AG08395 (cell line): Measurements from ENCODE around the gene DSTYK.
"Not testable (repeated sequence)": the region's sequence is repeated elsewhere in the genome, so short reads cannot be mapped to it uniquely, and the experiment has no call there.

Experiments used
- DNase-seq: peaks from one replicate; pipeline ENCODE4 v3.0.0; 2012; ENCODE audit warnings: mixed read lengths, low spot score

Gene DSTYK

GRCh38 chr1:205172729-205173366 is 38.7 kb downstream of the DSTYK start:
- peak; percentile 89 for DNase-seq

GRCh38 chr1:205171369-205171768 is 40.1 kb downstream of the DSTYK start:
- DNase-seq: no peak

DNA sequence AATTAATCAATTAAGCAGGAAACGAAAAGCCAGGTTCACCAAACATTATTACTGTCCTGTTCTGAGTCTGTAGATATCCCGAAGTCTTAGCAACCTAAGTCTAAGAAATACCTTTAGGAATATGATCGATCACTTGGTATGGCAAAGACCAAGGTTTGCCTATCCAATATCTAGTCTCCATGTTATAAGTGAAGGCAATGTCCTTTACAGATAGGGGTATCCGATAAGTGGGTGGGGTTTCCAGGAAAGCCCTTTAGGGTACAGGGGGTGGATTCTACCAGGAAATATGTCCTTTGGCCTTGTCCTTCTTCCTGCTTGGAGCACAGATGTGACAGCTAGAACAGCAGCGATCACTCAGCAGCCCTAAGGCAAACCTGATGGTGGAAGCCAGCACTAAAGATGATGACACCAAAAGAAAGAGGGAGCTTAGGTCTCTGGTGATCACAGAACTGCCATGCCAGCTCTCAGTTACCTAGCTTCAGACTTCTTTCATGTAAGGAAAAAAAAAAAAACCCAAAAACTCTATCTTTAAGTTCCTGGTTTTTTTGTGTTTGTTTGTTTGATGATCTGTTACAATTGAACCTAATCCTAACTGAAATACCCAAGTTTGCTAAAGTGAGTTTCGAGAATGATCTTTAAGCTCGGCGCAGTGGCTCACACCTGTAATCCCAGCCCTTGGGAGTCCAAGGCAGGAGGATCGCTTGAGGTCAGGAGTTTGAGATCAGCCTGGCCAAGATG is 40.8 kb downstream of the DSTYK start:
- no peak for DNase-seq

GRCh38 chr1:205169248-205169647 is 42.3 kb downstream of the DSTYK start:
- DNase-seq: no peak

DNA sequence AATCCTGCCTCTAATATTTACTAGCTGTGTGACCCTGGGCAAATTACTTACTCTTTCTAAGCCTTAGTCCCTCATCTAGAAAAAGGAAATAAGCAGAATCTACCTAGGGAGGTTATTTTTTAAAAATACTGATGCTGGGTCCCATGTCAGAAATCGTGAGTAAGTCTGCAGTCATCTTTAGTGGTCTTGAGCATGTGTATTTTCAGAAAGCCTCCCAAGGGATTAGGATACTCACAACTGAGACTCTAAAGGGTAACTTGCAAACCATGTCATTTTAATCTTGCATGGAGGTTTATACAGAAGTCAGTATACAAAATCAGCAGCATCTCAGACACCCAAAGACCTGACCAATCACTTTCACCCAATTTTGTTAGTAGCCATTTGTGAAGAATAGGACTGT is 43.2 kb downstream of the DSTYK start:
- DNase-seq: no peak

GRCh38 chr1:205162301-205162700 is 49.2 kb downstream of the DSTYK start:
- peak; percentile 18 for DNase-seq

- DNase-seq: no peak
Measured at GRCh38 chr1:205161076-205161475, 50.4 kb downstream of the DSTYK start.

- DNase-seq: no peak
Measured at GRCh38 chr1:205158048-205158616, 53.4 kb downstream of the DSTYK start.

- not testable (repeated sequence) for DNase-seq
Measured at GRCh38 chr1:205155665-205156377, 55.7 kb downstream of the DSTYK start.

DNA sequence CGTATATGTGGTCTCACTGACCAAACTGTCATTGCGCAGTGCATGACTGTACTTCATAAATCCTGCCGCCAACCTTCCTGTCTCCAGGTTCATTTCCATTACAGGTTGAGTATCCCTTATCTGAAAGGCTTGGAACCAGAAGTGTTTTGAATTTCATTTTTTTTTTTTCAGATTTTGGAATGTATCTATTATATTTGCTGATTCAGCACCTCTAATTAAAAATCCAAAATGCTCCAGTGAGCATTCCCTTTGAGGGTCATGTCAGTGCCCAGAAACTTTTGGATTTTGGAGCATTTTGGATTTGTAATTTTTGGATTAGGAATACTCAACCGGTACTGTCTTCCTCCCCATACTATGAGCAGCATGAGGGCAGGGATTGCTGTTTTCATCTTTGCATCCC is 59.0 kb downstream of the DSTYK start:
- DNase-seq: no peak

GRCh38 chr1:205150651-205151428 is 60.7 kb downstream of the DSTYK start:
- DNase-seq: no peak

DNA sequence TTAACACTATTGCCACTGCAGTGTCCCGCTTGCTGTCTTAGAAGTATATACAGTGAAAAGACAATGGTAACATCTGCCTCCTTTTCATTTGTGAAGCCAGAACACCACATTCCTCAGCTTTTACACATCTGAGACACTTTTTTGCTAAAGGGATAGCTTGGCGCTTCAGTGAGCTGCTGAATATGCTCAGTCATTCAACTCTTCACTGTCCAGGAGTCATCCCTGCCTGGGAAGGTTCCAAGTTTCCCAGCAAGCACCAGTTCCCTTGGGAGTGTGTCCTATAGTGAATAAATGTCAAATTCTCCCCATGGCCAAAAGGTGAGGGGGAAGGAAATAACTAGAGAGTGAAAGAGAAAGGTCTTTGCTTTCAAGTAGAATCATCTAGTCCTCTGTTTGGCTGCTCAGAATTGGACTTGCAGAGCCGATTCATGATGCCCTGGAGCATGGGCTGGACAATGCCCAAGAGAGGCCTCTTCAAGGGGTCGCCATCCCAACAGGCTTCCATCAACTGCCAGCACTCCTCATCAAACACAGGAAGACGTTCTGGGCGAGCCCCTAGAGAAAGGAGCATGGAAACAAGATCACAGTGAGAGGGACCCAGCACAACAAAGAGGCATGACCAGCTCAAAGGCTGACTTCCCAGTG is 64.2 kb downstream of the DSTYK start:
- DNase-seq: peak; percentile 85

- DNase-seq: peak; percentile 69
Measured at GRCh38 chr1:205144751-205145150, 66.8 kb downstream of the DSTYK start.

DNA sequence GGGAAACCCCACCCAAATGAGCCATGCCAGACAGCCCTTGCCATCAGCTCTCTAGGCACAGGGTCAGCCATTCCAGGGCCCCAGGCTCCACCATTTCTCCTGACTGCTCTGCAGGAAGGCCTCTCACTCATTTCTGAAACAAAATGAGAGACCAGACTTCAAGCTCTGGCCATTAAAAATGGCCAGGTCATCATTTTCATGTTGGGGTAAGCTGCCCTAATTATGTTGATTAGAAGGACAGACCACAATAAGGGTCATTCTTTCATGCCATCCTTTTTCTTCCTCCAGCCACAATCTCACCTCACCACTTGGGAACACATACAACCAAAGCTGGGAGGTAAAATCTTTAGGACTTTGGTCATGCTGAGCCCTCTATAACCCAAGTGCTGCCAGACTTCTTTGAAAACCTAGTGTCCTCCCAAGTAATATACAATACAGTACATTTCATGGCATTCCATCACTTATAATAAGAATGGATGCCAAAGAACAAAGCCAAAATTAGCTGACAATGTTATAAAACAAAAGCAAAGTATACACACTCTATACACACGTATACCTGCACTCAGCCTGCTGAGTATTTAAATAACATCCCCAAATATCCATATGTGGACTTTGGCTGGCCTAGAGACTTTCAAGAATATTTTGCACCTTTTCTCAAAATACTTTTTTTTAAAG is 67.3 kb downstream of the DSTYK start:
- DNase-seq: no peak

DNA sequence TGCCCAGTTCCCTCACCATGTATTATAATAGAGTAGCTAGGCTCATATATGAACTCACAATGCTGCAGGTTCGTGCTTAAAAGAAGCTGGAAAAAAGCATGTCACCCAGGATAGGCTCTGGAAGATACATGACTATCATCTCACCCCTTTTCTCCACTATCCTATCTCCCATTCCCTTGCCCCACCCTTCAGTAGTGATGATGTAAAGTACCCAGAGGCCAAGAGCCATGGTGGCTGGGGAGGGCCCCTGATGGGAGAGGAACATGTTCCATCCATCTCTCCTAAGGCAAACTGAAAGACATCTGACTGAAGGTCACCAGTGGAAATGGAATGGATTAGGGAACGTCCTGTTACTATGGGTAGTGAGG is 69.4 kb downstream of the DSTYK start:
- no peak for DNase-seq

DNA sequence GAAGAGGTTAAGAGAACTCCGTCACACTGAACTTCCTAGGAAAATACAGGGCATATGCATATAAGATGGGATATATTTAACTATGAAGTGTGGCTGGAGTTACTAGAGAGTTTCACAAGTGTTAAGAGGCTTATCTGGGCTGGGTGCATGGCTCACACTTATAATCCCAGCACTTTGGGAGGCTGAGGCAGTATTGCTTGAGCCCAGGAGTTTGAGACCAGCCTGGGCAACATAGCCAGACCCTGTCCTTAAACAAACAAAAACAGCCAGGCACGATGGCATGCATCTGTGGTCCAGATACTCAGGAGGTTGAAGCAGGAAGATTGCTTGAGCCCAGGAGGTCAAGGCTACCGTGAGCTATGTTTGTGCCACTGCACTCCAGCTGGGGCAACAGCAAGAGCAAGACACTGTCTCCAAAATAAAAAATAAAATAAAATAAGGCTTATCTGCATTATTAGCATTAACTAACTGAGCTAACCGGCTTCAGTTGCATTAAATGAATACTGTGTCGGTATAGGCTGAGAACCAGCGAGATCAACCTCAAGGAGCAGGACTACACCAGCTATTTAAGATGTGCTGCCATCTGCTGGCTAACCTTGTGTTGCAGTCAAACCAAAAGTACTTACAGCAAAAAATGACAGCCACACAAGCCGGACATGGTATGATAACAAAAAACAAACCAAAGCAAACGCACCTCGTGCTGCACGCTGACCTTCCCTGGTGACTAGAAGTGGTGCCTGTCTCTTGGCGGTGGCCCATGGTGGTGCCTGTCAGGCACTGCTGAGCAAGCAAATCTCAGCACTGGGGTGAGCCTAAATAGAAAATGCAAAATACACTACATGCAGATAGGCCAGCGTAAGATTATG is 70.0 kb downstream of the DSTYK start:
- peak; percentile 81 for DNase-seq

GRCh38 chr1:205140113-205140512 is 71.4 kb downstream of the DSTYK start:
- no peak for DNase-seq

- no peak for DNase-seq
Measured at GRCh38 chr1:205137901-205138300, 73.6 kb downstream of the DSTYK start.

- DNase-seq: no peak
Measured at GRCh38 chr1:205133287-205133686, 78.2 kb downstream of the DSTYK start.

DNA sequence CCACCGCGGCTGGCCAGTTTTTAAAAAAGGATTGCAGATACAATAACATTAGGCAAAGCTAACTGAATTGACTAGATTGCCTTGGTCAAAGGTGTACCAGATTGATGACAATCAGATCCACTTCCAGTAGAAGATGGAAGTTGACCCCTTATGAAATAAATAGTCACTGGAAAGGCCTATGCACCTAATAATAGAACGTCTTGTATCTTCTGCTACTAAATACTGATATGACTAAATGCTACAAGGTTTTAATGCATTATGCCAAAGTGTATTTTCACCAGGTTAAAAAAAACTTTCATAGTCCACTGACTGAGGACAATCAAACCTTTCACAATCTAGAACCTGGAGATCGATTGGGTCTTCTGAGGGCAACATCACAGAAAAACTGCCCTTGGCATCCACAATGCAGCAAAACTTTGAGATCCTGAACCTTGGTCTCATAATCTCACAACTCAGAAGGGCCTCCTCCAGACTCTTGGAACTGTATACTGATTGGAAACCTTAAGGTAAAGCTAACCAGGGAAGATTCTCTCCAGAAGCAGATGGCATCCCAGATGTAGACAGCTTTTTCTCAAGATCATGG is 82.0 kb downstream of the DSTYK start:
- no peak for DNase-seq
